SJSA1 (cell line): ENCODE results near the gene C19orf81. TPM values are rescaled to one million over a fixed set of nuclear protein-coding genes. Genes with fewer than 3 reads are reported as not detected.
A peak's percentile ranks its signal among the peaks of the same experiment; 100 is the strongest.

Source experiments
- DNase-seq, 2 experiments: peaks; one replicate each; pipeline ENCODE4 v3.0.0-alpha.2; 2015 to 2020; ENCODE audit warnings: low spot score in 2 of 2, low read depth in 1 of 2
- H3K27ac ChIP-seq: fragments of 250-450 bp; sonication (Bioruptor Pico); 2 replicates; pipeline ENCODE4 v1.5.1; 2020; ENCODE audit warnings: mild to moderate bottlenecking, moderate library complexity
- H3K27me3 ChIP-seq: fragments of 250-450 bp; sonication (Bioruptor Pico); replicated peaks from 2 replicates; pipeline ENCODE4 v1.5.1; 2020; ENCODE audit warnings: mild to moderate bottlenecking, moderate library complexity
- H3K36me3 ChIP-seq: fragments of 250-450 bp; sonication (Bioruptor Pico); 2 replicates; pipeline ENCODE4 v1.5.1; 2020; ENCODE audit warnings: mild to moderate bottlenecking
- H3K4me1 ChIP-seq: fragments of 250-450 bp; sonication (Bioruptor Pico); replicated peaks from 2 replicates; pipeline ENCODE4 v1.6.1; 2021; ENCODE audit warnings: mild to moderate bottlenecking
- H3K4me3 ChIP-seq: fragments of 250-450 bp; sonication (Bioruptor Pico); 2 replicates; pipeline ENCODE4 v1.5.1; 2020; ENCODE audit warnings: mild to moderate bottlenecking
- H3K9me3 ChIP-seq: fragments of 250-450 bp; sonication (Bioruptor Pico); replicated peaks from 2 replicates; pipeline ENCODE4 v1.5.1; 2020; ENCODE audit warnings: mild to moderate bottlenecking
- total RNA-seq: library from RNA; depleted of rRNA; stranded (reverse); fragments of >200 nt; shearing (Covaris generic); gene quantifications from 2 replicates; pipeline ENCODE4 v1.2.3, GENCODE V29; 2014

Gene C19orf81
- total RNA-seq, 1 experiment from 2014 or later = not detected

DNA sequence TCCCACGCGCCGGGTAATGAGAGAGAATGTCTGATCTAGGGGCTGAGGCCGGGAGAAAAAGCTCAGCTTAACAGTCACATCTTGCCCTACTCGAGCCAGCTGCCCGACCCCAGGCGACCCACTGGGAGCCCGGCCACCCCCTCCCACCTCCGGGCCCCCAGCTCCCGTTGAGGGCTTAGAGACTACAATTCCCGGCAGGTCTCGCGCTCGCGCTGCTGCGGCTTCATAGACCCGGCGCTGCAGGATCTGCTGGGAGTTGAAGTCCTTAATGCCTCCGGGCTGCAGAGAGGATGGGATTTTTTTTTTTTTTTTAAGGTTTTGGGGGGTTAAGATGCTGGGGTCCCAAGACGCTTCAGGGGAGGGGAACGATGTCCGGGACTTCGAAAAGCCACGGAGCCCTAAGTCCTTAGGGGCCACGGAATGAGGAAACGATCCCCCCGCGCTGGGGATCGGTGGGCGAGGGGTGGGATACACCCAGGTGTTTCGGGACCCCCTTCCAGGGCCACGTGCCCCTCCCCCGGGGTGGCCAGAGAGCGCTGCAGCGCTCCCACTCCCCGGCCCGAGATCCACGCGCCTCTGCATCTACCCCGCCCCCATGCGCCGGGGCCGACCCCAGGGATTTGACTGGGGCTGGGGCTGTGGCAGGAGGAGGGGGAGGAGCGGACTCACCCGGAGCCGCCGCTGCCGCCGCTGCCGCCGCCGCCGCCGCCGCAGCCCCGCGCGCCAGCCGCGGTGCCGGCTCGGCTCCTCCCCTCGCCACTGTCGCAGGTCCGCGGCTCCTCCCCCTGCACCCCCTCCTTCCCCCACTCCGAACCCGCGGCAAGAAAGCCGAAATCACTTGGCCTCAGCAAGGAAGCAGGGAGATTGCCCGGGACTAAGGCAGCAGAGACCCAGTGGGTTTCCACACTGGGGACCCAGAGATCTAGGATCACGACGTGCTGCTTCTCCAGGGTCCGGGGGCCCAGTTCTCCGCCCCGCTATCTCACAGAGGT is 9.8 kb upstream of the C19orf81 start, which contains the start of gene SYT3:
TSS of gene SYT3 (minus strand) at position 761 of the 992 bp plus-strand sequence. CDS start 2,470 bp downstream, outside the sequence.
- peaks cover 43% of the 10 kb centered on the region for H3K27me3 ChIP-seq
- H3K4me1 ChIP-seq = no peaks in the 10 kb centered on the region
- H3K27ac ChIP-seq = no peak within 1 kb of the TSS
- H3K9me3 ChIP-seq = no peaks in the 10 kb centered on the region
- H3K36me3 ChIP-seq = no peaks in the 10 kb centered on the region
- H3K4me3 ChIP-seq = no peak within 1 kb of the TSS
- no peak for DNase-seq

DNA sequence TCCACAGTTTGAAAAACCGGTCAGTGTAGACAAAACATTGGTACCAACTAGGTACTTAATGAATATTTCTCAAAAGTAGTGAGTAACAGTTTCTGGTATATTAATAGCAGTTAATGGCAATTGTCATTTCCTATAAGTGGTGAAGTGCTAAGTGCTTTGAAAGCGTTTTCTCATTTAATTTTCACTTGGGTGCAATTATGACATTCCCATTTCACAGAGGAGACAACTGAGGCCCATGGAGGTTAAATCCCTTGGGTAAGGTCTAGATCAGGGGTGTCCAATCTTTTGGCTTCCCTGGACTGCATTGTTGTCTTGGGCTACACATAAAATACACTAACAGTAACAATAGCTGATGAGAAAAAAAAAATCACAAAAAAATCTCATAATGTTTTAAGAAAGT is 8.9 kb upstream of the C19orf81 start:
- H3K9me3 ChIP-seq = no peaks in the 10 kb centered on the region
- H3K4me3 ChIP-seq = no peak overlapping the region
- H3K36me3 ChIP-seq = no peaks in the 10 kb centered on the region
- no peak overlapping the region for H3K27ac ChIP-seq
- H3K27me3 ChIP-seq = peaks cover 43% of the 10 kb centered on the region
- no peak for DNase-seq
- H3K4me1 ChIP-seq = no peaks in the 10 kb centered on the region

GRCh38 chr19:50644315-50644915 is 4.8 kb upstream of the C19orf81 start:
- Histone ChIP-seq H3K36me3 (no peaks in the 10 kb centered on the region), H3K27ac (no peak overlapping the region), H3K9me3 (0 out of 2 replicates have a peak, but pooled peaks cover 2% of the 10 kb centered on the region), H3K4me1 (no peaks in the 10 kb centered on the region), H3K4me3 (no peak overlapping the region), H3K27me3 (peaks cover 22% of the 10 kb centered on the region)
- DNase-seq = no peak

- Histone ChIP-seq H3K36me3 (no peaks in the 10 kb centered on the region), H3K27ac (no peak overlapping the region), H3K4me1 (no peaks in the 10 kb centered on the region), H3K27me3 (peaks cover 17% of the 10 kb centered on the region), H3K4me3 (no peak overlapping the region), H3K9me3 (0 out of 2 replicates have a peak, but pooled peaks cover 2% of the 10 kb centered on the region)
- no peak for DNase-seq
Observed at GRCh38 chr19:50645107-50645506, 4.1 kb upstream of the C19orf81 start.

- Histone ChIP-seq H3K4me1 (no peaks in the 10 kb centered on the region), H3K27ac (no peak overlapping the region), H3K27me3 (peaks cover 9% of the 10 kb centered on the region; the same call in 1 of the 2 replicates), H3K9me3 (0 out of 2 replicates have a peak, but pooled peaks cover 2% of the 10 kb centered on the region), H3K4me3 (no peak overlapping the region), H3K36me3 (no peaks in the 10 kb centered on the region)
- no peak for DNase-seq
Observed at GRCh38 chr19:50646074-50646807, 3.0 kb upstream of the C19orf81 start.

- H3K36me3 ChIP-seq = no peaks in the 10 kb centered on the region
- 0 out of 2 replicates have a peak, but pooled peaks cover 2% of the 10 kb centered on the region for H3K9me3 ChIP-seq
- H3K27me3 ChIP-seq = peaks cover 9% of the 10 kb centered on the region
- no peaks in the 10 kb centered on the region for H3K4me1 ChIP-seq
- H3K27ac ChIP-seq = no peak overlapping the region
- H3K4me3 ChIP-seq = no peak overlapping the region
- no peak for DNase-seq
Observed at GRCh38 chr19:50647879-50648615, 1.2 kb upstream of the C19orf81 start.

DNA sequence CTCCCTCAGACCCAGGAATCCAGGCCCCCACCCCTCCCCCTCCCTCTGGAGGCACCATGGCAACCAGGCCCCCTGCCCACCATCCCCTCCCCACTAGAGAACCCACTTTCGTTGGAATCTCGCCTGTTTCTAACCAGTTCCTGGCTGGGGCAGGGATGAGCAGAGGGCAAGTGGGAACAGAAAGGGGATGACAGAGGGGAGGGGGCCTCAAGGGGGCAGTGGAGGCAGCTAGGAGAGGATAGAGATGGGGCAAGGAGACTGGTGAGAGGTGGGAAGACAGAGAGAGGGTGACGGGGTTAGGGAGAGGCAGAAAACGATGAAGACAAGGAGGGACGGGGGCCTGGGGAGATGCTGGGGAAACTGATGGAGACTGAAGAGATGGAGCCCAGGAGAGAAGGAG is 586 bp upstream of the C19orf81 start:
- peaks cover 9% of the 10 kb centered on the region for H3K27me3 ChIP-seq
- no peaks in the 10 kb centered on the region for H3K4me1 ChIP-seq
- no peak for DNase-seq
- no peaks in the 10 kb centered on the region for H3K36me3 ChIP-seq
- H3K27ac ChIP-seq = no peak overlapping the region
- H3K4me3 ChIP-seq = no peak overlapping the region
- H3K9me3 ChIP-seq = 0 out of 2 replicates have a peak, but pooled peaks cover 2% of the 10 kb centered on the region

GRCh38 chr19:50651174-50651573 is 1.9 kb downstream of the C19orf81 start:
- Histone ChIP-seq H3K27me3 (peaks cover 9% of the 10 kb centered on the region), H3K36me3 (no peaks in the 10 kb centered on the region), H3K4me1 (no peaks in the 10 kb centered on the region), H3K27ac (no peak overlapping the region), H3K9me3 (0 out of 2 replicates have a peak, but pooled peaks cover 2% of the 10 kb centered on the region), H3K4me3 (no peak overlapping the region)
- DNase-seq = no peak

DNA sequence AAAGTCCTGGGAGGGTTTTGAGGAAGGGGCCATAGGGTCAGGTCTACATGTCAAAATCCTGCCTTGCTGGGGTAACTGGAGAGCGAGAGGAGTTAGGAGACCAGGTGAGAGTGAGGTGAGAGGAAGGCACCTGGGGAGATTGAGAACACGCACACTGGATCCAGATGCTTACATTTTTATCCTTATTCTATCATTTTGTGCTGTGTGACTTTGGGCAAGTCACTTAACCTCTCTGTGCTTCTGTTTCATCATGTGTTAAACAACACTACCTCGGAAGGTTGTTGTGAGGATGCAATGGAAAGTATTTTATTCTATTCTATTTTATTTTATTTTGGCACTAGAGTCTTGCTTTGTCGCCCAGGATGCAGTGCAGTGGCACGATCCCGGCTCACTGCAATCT is 3.5 kb downstream of the C19orf81 start:
- Histone ChIP-seq H3K4me1 (no peaks in the 10 kb centered on the region), H3K27me3 (peaks cover 14% of the 10 kb centered on the region), H3K27ac (no peak overlapping the region), H3K9me3 (peaks cover 5% of the 10 kb centered on the region; the same call in 1 of the 2 replicates), H3K36me3 (no peaks in the 10 kb centered on the region), H3K4me3 (no peak overlapping the region)
- no peak for DNase-seq

DNA sequence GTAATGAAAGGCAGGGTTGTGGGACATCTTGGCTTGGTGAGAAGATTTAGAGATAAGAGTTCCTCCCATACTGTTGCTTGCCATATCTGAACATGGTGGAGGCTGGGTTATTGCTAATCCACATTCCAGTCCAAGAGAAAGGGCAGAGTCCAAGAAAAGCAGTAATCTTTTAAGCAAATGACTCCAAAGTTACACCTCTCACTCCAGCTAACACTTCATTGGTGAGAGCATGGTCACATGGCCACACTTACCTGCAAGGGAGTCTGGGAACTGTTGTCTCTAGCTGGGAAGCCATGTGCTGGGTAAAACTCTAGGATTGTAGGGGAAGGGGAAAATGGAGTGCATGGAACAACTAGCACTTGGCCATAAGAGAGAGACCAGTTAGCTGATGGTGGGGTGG is 5.6 kb downstream of the C19orf81 start:
- Histone ChIP-seq H3K4me3 (no peak overlapping the region), H3K27ac (no peak overlapping the region), H3K4me1 (no peaks in the 10 kb centered on the region), H3K9me3 (peaks cover 12% of the 10 kb centered on the region), H3K27me3 (peaks cover 24% of the 10 kb centered on the region), H3K36me3 (no peaks in the 10 kb centered on the region)
- no peak for DNase-seq

- no peak overlapping the region for H3K4me3 ChIP-seq
- no peak overlapping the region for H3K27ac ChIP-seq
- H3K36me3 ChIP-seq = no peaks in the 10 kb centered on the region
- H3K27me3 ChIP-seq = peaks cover 30% of the 10 kb centered on the region
- DNase-seq = no peak
- peaks cover 12% of the 10 kb centered on the region for H3K9me3 ChIP-seq
- no peaks in the 10 kb centered on the region for H3K4me1 ChIP-seq
Observed at GRCh38 chr19:50657222-50657669, 8.0 kb downstream of the C19orf81 start.

DNA sequence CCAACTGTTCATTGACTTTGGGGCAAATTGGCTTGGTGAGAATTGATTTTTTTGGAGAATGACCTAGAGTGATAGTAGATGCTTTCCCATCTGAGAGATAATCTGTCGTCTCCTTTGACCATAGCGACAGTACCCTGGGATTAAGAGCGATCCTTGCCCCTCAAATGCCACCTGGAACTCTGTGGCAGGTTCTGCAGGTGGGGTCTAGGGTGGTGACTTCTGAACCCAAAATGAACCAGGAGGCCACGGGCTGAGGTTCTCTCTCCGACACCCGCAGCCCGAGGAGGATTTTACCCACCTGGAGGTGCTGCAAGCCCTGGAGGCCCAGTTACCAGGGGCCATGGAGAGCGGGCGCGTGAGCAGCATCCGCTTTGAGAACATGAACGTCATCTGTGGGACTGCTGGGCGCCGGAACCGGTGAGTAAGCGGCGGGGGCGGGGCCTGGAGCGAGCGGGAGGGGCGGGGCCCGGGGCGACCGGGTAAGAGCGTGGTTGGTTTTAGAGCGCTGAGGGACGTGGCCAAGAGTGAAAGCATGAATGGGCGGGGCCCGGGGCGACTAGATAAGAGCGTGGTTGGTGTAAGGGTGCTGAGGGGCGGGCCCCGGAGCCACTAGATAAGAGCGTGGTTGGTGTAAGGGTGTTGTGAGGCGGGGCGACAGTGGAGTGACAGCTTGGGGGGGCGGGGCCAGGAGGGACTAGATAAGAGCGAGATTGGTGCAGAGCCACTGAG is 8.6 kb downstream of the C19orf81 start:
- peak; percentile 18 to 68 for DNase-seq
- no peaks in the 10 kb centered on the region for H3K4me1 ChIP-seq
- no peaks in the 10 kb centered on the region for H3K36me3 ChIP-seq
- H3K9me3 ChIP-seq = peaks cover 12% of the 10 kb centered on the region
- peaks cover 27% of the 10 kb centered on the region for H3K27me3 ChIP-seq
- no peak overlapping the region for H3K27ac ChIP-seq
- no peak overlapping the region for H3K4me3 ChIP-seq
